HCT116 (cell line): ENCODE results near the gene DHRS13.
"Not testable (repeated sequence)": the region's sequence is repeated elsewhere in the genome, so short reads cannot be mapped to it uniquely, and the experiment has no call there.

Source experiments
- CTCF ChIP-seq, 3 experiments: fragments of 200-600 bp in 1 of 3; sonication (generic) in 1 of 3; IDR thresholded peaks in 2 of 3; conservative IDR thresholded peaks in 1 of 3; 2 replicates each; pipeline ENCODE4 v1.5.1; 2012 to 2017; ENCODE audit warnings: low read depth in 2 of 3, low read length in 2 of 3, antibody characterized with exemption in 1 of 3, borderline replicate concordance in 1 of 3, control low read depth in 1 of 3, mild to moderate bottlenecking in 1 of 3, mixed read lengths in 1 of 3, mixed run types in 1 of 3, moderate library complexity in 1 of 3; ENCODE audit not compliant: insufficient read depth in 1 of 3
- EZH2 ChIP-seq: fragments of 200-600 bp; sonication (generic); IDR thresholded peaks from 2 replicates; pipeline ENCODE4 v1.6.1; 2017; ENCODE audit warnings: antibody characterized with exemption, mixed run types
- POLR2A ChIP-seq: IDR thresholded peaks from 2 replicates; pipeline ENCODE4 v1.7.0; 2011; ENCODE audit warnings: borderline replicate concordance; ENCODE audit not compliant: insufficient read depth, insufficient read length; ENCODE audit errors: extremely low read depth
- ZNF274 ChIP-seq: fragments of 200-500 bp; sonication (Bioruptor generic); IDR thresholded peaks from 2 replicates; pipeline ENCODE4 v1.6.1; 2014; ENCODE audit warnings: mild to moderate bottlenecking, low read depth, low read length, inconsistent platforms

GRCh38 chr17:28848667-28849066, 54.2 kb downstream of the DHRS13 start:
- not testable (repeated sequence) for TF ChIP-seq ZNF274, POLR2A, EZH2
- peak; percentile 33 to 65 (median 52); a peak in 5 of 6 replicates for TF ChIP-seq CTCF (IDR thresholded peaks at IDR 0.05 in 2 of 3, conservative IDR thresholded peaks at IDR 0.05 in 1 of 3; ENCODE audit: borderline replicate concordance in 1 of 3, insufficient read depth in 1 of 3, low read depth in 2 of 3, low read length in 2 of 3)
